Measurements from ENCODE around the gene PIKFYVE.
"Not testable (repeated sequence)": the region's sequence is repeated elsewhere in the genome, so short reads cannot be mapped to it uniquely, and the experiment has no call there.

The PIKFYVE gene

DNA sequence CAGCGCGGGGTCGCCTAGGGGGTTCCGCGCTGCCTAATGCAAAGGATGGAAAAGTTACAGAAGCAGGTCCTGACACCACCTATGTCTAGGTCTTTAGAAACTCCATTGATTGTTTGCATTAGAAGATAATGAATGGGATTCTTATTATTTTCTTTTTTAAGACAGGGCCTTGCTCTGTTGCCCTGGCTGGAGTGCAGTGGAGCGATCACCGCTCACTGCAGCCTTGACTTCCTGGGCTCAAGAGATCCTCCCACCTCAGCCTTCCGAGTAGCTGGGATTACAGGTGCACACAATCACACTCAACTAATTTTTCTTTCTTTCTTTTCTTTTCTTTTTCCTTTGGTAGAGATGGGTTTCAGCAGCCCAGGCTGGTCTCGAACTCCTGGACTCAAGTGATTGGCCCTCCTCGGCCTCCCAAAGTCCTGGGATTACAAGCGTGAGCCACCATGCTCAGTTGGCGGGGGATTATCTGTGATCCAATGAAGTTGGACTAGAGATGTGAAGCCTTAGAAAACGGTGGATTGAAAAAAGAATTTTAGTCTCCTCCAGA is 10.4 kb upstream of the PIKFYVE start:
- no peak for DNase-seq

- no peak for DNase-seq
Measured at GRCh38 chr2:208256192-208256782, 9.8 kb upstream of the PIKFYVE start.

DNA sequence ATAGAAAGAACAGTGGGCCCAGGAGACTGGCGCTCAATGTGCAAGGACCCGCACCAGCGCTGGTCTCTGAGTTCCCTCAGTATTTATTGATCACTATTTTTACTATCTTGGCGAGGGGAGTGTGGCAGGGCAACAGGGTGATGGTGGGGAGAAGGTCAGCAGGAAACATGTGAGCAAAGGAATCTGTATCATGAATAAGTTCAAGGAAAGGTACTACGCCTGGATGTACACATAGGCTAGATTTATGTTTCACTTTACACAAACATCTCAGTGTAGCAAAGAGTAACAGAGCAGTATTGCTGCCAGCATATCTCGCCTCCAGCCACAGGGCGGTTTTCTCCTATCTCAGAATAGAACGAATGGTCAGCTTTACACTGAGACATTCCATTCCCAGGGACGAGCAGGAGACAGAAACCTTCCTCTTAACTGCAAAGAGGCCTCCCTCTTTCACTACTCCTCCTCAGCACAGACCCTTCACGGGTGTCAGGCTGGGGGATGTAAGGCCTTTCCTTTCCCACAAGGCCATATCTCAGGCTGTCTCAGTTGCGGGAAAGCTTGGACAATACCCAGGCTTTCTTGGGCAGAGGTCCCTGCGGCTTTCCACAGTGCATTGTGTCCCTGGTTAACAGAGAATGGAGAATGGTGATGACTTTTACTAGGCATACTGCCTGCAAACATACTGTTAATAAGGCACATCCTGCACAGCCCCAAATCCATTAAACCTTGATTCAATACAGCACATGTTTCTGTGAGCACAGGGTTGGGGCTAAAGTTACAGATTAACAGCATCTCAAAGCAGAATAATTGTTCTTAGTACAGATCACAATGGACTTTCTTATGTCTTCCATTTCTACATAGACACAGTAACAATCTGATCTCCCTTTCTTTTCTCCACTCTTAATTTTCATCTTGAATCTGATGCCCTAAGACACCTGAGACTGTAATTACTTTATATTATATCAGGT is 8.9 kb upstream of the PIKFYVE start:
- DNase-seq = not testable (repeated sequence)

- DNase-seq = peak; percentile 49
Measured at GRCh38 chr2:208265371-208265800, 669 bp upstream of the PIKFYVE start.

- DNase-seq = peak; percentile 24
Measured at GRCh38 chr2:208266553-208266893, 468 bp downstream of the PIKFYVE start.

DNA sequence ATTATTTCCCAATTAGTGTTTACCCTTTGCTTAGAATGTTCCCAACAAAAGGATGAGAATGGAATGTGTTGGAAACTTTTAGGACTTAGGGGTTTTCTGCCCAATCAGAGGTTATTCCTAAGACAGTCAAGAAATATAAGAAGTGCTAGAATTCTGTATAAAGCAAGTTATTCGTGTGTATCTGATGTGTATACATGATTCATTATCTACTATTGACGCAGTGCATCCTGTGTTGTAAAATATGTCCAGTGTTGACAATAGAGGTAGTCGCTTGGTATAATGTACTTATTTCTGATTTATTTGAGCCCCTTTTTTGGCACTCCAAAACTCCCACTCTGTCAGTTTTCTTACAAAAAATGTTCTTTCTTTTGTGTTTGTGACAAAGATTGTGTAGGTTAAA is 881 bp downstream of the PIKFYVE start:
- DNase-seq = no peak

DNA sequence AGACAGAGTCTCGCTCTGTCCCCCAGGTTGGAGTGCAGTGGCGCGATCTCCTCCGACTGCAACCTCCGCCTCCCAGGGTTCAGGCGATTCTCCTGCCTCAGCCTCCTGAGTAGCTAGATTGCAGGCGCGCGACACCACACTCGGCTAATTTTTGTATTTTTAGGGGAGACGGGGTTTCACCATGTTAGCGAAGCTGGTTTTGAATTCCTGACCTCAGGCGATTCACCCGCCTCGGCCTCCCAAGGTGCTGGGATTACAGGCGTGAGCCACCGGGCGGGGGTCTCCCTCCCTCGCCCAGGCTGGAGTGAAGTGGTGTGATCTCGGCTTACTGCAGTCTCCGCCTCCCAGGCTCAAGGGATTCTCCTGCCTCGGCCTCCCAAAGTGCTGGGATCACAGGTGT is 1.5 kb downstream of the PIKFYVE start:
- not testable (repeated sequence) for DNase-seq

- DNase-seq = no peak
Measured at GRCh38 chr2:208268156-208268952, 2.3 kb downstream of the PIKFYVE start.

DNA sequence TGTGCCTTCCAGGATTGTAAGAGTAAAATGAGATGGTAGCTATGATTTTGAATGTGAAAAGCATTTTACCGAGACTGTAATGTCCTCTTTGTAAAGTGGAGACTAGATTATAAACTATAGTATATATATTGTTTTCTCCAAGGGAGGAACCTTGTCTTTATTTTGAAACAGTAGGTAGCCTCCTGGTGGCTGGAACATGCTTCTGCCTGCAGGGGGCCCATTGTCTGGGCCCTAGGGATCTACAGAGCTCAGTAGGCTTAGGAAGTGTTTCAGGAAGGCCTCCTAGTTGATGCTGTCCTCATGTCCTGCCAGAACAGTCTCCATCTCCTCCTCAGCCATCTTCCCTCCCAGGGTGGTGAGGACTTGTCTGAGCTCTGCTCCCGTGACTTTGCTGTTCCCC is 3.0 kb downstream of the PIKFYVE start:
- no peak for DNase-seq

DNA sequence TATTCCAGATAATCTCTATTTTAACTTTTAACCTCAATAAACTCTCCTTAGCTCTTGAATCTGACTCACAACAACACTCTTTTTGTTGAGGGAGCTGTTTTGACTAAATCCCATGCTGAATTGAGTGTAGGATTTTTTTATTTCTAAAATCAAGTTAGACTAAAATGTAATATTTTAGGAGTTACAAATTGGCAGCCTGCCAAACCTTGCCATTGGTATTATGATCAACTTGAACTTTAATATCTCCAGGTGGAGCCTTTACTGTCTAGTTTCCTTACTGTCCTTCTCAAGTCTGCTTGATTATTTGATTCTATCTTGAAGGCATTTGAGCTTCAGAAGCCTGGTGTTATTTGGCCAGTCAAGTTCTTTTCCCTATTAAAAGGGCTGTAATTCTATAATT is 8.7 kb downstream of the PIKFYVE start:
- DNase-seq = no peak

- no peak for DNase-seq
Measured at GRCh38 chr2:208278549-208278948, 12.5 kb downstream of the PIKFYVE start.

- no peak for DNase-seq
Measured at GRCh38 chr2:208279236-208279635, 13.2 kb downstream of the PIKFYVE start.

DNA sequence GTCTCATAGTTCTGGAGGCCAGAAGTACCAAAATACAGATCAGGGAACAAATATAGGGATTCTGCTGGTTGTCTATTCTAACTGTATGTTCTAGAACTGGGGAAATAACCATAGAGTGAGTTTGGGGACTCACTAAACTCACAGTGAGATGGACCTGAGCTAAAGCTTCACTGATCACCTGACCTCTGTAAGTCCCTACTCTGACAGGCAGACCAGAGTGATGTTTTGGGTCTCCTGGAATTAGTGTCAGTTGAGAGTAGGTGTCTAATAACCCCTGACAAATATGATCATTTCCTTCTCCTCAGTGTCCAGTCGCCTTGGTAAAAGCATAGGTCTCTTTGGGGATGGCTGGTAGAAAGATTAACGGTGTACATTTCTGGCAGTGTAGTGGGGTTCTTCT is 14.2 kb downstream of the PIKFYVE start:
- DNase-seq = no peak

- DNase-seq = peak; percentile 58
Measured at GRCh38 chr2:208280933-208281332, 14.9 kb downstream of the PIKFYVE start.

DNA sequence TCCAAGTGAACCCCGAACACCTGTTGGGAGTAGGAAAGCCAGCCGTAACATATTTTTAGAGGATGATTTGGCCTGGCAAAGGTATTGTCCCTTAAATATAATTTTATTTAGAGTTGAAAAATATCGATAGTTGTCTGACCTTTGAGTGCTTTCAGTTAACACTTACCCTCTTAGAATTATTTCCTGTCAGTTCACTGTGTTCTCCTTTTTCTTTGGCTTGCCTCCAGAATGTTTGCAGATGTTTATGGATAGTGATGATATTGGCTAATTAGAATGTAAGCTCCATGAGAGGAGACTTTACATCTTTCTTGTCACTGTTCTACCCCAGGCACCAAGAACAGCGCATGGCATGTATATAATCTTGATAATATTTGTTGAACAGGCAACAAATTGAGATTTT is 19.8 kb downstream of the PIKFYVE start:
- no peak for DNase-seq

GRCh38 chr2:208294482-208295024 is 28.5 kb downstream of the PIKFYVE start:
- no peak for DNase-seq

DNA sequence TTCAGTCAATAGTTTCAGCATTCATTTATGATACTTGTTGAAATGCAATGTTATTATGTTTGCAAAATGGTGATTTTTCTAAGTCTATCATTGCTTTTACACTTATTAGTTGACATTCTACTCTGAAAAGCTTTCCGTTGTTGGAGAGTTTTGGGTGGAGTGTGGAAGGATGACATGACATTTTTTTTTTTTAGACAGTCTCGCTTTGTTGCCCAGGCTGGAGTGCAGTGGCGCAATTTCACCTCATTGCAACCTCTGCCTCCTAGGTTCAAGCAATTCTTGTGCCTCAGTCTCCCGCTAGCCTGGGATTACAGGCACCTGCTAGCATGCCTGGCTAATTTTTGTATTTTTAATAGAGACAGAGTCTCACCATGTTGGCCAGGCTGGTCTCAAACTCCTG is 29.8 kb downstream of the PIKFYVE start:
- DNase-seq = no peak

- no peak for DNase-seq
Measured at GRCh38 chr2:208296610-208297009, 30.6 kb downstream of the PIKFYVE start.

DNA sequence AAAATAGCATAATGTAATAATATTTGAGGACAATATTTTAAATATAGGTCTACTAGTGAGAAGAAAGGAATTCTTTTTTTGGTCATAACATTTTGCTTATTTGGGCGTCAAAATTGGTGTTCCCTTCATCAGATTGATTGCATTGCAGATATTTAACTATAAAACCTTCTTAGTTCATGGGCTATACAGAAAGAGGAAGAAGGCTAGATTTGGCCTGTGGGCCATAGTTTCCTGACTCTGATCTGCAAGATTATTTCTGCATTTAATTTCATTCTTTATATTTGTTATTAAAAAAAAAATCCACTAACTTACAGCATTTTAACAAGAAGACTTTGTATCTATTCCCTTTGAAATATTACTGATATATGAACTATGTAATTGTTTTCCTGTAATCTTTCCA is 31.9 kb downstream of the PIKFYVE start:
- DNase-seq = no peak

- no peak for DNase-seq
Measured at GRCh38 chr2:208300847-208301618, 35.0 kb downstream of the PIKFYVE start.

DNA sequence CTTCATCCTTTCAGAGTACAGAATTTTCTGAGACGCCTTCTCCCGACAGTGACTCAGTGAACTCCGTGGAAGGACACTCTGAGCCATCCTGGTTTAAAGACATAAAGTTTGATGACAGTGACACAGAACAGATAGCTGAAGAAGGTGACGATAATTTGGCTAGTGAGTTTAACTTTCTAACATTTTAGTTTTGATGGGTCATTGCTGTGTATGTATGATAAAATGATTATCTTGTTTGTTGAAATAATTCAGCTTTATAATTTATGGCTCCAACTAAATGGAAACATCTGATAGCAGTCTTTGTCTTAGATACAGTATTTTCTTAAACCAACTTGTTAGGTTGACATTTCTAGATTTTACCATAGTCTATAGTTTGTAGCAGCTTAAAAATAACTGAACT is 38.1 kb downstream of the PIKFYVE start:
- no peak for DNase-seq

- DNase-seq = no peak
Measured at GRCh38 chr2:208304695-208305094, 38.6 kb downstream of the PIKFYVE start.

All from fibroblast of skin of right biceps (primary cell).